Activated T-cell treated with anti-CD3 and anti-CD28 coated beads, Interleukin-2, amount 50 U/mL, for 1 hour (primary cell): ENCODE data around the gene OR6B2.
"Not testable (repeated sequence)": the region's sequence is repeated elsewhere in the genome, so short reads cannot be mapped to it uniquely, and the experiment has no call there.

Experiments
- DNase-seq: peaks from one replicate; pipeline ENCODE4 v3.0.0-alpha.2; 2020

Gene OR6B2

GRCh38 chr2:240030379-240031094, at the start of gene OR6B2:
Gene OR6B2, minus strand, starts transcription at chr2:240030429. Its CDS starts 0 bp downstream, at chr2:240030429.
- no peak for DNase-seq

DNA sequence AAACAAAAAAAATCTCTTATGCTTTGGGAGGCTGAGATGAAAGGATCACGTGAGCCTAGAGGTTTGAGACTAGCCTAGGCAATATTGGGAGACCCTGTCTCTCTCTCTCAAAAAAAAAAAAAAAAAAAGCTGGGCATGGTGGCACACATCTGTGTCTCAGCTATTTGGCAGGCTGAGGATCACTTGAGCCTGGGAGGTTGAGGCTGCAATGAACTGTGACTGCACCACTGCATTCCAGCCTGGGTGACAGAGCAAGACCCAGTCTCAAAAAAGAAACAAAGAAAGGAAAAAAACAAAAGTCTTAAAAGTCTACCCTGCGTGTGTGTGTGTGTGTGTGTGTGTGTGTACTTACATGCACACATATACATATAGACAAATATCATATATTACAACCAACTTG, 48.4 kb upstream of the OR6B2 start:
- DNase-seq, result no peak

DNA sequence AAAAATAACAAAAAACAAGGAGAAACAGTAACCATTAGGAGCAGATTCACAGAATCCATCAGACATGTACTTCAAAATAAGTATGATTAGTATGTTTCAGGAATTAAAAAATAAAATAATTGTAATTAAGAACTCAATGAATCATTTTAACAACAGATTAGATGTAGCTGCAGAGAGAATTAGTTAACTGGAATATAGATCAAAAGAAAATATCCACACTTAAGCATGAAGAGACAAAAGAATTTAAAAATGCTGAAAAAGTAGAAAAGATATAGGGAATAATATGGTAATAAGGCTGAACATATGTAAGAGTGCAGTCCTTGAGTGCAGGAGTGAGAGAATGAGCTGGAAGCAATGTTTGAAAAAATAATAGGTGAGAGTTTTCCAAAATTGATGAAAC, 47.2 kb upstream of the OR6B2 start:
- no peak for DNase-seq

DNA sequence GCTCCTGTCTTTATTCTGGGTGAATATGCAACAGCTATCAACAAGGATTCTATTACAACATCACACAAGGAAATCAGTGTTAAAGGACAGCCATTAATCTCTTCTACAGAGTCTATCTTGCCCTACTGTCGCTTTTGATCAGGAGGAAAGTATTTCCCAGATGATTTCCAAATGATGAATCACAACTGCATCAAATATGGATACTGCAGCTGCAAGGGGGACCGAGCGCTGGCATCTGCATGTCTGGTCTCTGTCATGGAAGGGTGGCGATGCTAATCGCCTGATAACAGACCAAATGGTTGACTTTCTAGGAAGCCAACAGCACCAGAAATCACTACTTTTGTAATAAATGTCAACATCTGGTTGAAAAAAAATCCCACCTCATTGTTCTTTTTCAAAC, 44.3 kb upstream of the OR6B2 start:
- no peak for DNase-seq

DNA sequence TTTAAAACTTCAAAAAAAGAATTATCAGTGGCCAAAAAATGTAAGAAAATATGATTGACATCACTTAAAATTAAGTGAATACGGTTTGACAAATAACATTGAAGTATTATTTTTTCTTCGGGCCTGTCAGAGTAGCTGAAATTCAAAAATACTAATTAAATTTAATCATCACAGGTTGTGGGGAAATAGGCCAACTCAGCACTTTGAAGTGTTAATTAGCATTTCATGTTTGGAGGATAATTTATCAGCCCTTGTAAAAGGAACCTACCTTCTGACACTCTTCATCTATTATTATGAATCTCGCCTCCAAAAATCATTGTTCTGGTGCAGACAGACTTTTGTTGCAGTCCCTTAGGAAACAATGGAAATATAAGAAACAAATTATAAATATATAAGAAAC, 40.7 kb upstream of the OR6B2 start:
- no peak for DNase-seq

DNA sequence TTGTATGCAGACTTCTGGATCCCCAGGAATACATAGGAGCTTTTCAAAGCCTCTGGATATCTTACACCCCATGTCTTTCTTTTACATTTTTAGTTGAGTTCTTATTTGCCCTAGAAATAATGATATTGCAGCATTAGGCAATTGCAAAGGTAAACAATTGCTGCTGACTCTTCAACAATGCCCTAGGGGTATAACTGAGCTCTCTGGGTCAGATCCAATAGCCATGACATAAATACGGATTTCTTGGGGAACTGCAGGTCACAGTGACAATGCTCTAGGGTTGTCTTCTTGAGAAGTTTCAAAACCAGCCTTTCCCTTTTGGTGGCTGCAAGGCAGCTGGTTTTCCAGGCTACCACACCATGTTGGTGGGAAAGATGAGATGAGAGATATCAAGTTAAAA, 39.6 kb upstream of the OR6B2 start:
- no peak for DNase-seq

DNA sequence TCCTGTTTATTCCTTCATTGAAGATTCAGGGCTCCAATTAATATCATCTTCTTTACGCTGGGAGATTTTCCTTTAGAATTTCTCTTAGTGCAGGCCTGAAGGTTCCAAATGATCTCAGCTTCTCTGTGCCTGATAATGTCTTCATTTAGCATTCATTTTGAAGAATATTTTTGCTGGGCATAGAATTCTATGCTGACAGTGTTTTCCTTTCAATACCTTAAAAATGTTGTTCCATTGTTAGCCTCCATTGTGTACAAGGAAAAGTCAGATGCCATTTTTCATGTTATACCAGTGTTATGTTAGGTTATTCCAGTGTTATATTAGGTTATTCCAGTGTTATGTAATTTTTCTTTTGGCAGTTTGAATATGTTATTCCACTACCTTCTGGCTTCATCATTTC, 38.0 kb upstream of the OR6B2 start:
- no peak for DNase-seq

DNA sequence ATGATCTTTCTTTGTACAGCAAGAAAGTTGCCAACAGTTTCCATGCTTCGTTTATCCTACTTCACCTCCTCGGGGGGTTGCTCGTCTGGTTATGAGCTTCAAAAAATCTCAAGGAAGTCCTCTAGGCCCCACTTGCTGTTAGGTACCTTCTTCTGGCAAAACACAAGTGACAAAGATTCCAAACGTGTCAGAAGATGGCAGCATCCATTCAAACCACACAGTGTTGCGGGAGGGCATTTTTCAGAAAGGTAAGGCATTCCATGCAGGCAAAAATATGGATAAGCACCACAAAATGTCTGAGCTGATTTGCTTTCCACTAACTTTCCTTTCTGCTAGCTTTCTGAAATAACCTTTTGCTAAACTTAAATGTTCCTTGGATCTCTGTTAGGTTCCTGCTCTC, 36.3 kb upstream of the OR6B2 start:
- no peak for DNase-seq

- DNase-seq, result no peak
Measured at GRCh38 chr2:240064898-240065297, 34.7 kb upstream of the OR6B2 start.

DNA sequence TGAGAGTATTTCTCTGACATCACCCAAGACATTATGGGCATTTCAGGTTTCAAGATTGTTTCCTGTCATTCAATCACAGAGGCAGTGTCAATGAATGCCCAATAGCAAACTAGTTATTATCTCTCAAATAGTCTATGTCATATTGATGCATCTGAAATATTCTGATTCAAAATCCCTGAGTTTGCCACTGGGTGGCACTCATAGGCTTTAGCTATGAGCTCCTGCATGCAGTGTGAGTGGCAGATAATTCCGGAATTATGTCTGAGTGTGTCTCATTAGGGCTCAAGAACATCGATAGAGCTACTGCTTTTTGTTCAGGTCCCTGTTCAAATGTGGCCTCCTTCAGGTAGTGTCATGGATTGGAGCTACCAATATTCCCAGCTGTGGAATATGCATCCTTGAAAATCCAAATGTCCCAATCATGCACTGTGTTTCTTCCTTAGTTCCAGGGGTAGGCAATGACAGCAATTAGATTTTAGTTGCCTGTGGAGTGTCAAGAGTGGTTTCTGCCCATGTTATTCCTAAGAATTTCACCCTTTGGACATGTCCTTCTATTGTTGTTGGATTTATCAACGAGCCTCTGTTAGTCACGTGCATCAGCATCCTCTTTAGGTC, 30.9 kb upstream of the OR6B2 start:
- no peak for DNase-seq

DNA sequence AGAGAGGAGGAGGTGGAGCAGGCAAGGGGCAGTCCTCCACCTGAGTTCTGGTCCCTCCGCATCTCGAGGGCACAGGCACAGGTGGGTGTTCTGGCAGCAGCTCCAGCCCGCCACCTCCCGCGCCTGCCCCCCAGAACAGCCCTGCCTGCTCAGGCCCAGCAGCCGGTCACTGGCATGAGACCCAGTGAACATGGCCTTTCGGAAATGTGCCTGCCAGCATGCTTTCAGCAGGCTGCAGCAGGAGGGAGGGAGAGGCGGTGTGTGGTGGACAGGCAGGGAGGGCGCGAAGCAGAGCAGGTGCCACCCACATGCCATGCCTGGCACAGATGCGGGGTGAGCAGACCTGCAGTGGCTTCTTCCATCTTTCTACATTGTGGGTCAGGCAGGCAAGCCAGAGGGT, 26.4 kb upstream of the OR6B2 start:
- DNase-seq, result no peak

GRCh38 chr2:240055177-240055917, 25.1 kb upstream of the OR6B2 start:
- DNase-seq, result no peak

- no peak for DNase-seq
Measured at GRCh38 chr2:240053173-240054155, 23.2 kb upstream of the OR6B2 start, which contains the start of gene OR6B3. Gene OR6B3, minus strand, starts transcription at chr2:240053521.

DNA sequence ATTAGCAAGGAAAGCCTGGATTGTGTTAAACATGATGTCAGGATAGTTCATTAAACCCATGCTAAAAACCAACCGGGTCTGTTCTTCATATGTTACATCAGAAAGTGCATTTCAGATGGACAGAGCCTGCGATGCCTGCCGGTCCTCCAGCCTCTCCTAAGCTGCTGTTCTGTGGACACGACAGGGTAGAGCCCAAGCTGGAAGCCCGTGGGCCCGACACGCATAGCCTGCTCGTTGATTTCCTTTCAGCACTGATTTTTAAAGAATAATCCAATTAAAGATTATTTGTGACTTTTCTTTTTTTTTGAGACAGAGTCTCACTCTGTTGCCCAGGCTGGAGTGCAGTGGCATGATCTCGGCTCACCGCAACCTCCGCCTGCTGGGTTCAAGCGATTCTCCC, 22.3 kb upstream of the OR6B2 start:
- DNase-seq, result no peak

DNA sequence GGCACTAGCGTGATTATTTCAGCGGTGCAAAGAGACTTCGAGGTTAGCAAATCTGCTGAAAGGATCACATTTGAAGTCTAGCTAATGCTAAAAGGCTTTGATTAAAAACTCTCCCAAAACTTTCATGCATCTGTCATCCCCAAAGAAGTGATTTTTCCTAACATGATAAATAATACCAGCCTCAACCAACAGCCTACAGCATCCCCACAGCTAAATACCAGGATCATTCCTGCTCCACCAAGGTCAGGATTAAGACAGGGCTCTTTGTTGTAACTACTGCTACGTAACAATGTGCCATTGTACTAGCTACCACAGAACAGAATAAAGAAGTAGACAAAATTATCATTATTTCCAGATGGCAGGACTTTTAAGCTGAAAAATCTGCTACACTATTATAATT, 21.5 kb upstream of the OR6B2 start:
- DNase-seq, result no peak

- no peak for DNase-seq
Measured at GRCh38 chr2:240050278-240050677, 20.0 kb upstream of the OR6B2 start.

- no peak for DNase-seq
Measured at GRCh38 chr2:240048237-240048636, 18.0 kb upstream of the OR6B2 start.

DNA sequence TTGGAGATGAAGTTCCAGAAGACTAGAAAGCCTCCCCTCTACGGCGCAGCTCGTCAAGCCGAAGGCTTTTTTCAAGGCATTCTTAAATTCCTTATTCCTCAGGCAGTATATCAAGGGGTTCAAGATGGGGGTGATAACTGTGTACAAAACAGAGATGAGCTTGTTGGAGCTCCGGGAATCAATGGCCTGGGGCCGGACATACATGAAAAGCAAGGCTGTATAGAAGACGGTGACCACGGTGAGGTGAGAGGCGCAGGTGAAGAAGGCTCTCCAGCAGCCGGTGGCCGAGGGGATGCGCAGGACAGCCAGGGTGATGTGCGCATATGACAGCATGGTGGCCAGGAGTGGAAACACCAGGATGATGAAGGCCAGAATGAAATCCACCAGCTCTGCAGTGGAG, 14.9 kb upstream of the OR6B2 start:
- no peak for DNase-seq

DNA sequence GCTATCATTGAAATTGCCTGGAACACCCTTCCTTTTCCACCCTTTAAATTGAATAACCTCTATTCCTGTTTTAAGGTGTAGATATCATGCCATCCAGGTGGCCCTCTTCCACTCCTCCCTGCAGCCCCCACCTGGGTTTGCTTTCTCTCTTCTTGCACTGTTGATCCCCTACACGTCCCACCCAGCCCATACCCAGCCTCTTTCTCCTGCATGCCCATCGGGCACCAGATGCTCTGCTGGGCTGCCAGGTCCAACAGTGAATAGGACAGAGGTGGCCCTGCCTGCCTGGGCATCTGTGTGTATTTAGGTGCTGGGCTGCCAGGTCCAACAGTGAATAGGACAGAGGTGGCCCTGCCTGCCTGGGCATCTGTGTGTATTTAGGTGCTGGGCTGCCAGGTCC, 13.9 kb upstream of the OR6B2 start:
- DNase-seq, result not testable (repeated sequence)

- no peak for DNase-seq
Measured at GRCh38 chr2:240043279-240043989, 13.2 kb upstream of the OR6B2 start.

DNA sequence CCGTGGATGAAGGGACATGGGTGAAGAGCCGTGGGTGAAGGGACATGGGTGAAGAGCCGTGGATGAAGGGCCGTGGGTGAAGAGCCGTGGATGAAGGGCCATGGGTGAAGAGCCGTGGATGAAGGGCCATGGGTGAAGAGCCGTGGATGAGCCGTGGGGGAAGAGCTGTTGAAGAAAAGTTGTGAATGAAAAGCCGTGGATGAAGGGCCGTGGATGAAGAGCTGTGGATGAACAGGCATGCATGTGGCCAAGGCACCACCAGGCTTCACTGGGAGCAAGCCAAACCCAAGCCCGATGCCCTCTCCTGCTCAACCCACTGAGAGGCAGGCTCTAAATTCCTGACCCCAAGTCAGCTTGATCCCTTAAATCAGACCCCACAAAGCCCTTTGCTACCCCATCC, 12.5 kb upstream of the OR6B2 start:
- DNase-seq, result no peak

GRCh38 chr2:240041363-240041762, 11.1 kb upstream of the OR6B2 start:
- no peak for DNase-seq
